Activated CD4-positive, alpha-beta T cell treated with anti-CD3 and anti-CD28 coated beads, Interleukin-2, amount 10 ng/mL, durations not matched to agents 7 days and 5 days (primary cell): ENCODE results near the gene CCDC91. TPM values are rescaled to one million over a fixed set of nuclear protein-coding genes. Genes with fewer than 3 reads are reported as not detected.

Experiments used
- CTCF ChIA-PET: fragments of 350-600 bp; sonication (Branson Sonifier 250); formaldehyde crosslinking; loops from one replicate; lab custom pipeline; 2021; ENCODE audit warnings: antibody characterized with exemption; lab: Charles Lee
- POLR2A ChIA-PET: fragments of 350-600 bp; sonication (Branson Sonifier 250); formaldehyde crosslinking; loops from one replicate; lab custom pipeline; 2021; ENCODE audit warnings: antibody characterized with exemption; lab: Charles Lee
- DNase-seq: peaks from one replicate; pipeline ENCODE4 v3.0.0-alpha.2; 2020
- H3K27ac Mint-ChIP-seq: one replicate; pipeline ENCODE4 v1.8.0; 2021; ENCODE audit warnings: mild to moderate bottlenecking, moderate library complexity, mixed read lengths
- H3K27me3 Mint-ChIP-seq: one replicate; pipeline ENCODE4 v1.8.0; 2021; ENCODE audit warnings: mixed read lengths
- H3K36me3 Mint-ChIP-seq: one replicate; pipeline ENCODE4 v1.8.0; 2021; ENCODE audit warnings: low read depth, mixed read lengths
- H3K4me1 Mint-ChIP-seq: one replicate; pipeline ENCODE4 v1.8.0; 2021; ENCODE audit warnings: mixed read lengths
- H3K4me3 Mint-ChIP-seq: one replicate; pipeline ENCODE4 v1.8.0; 2021; ENCODE audit warnings: mild to moderate bottlenecking, moderate library complexity, mixed read lengths
- H3K9me3 Mint-ChIP-seq: one replicate; pipeline ENCODE4 v1.8.0; 2021; ENCODE audit warnings: mixed read lengths
- total RNA-seq, 2 experiments: library from RNA; stranded (reverse); gene quantifications; one replicate each; pipeline ENCODE4 v1.2.3, GENCODE V29; 2021

The CCDC91 gene, protein sequence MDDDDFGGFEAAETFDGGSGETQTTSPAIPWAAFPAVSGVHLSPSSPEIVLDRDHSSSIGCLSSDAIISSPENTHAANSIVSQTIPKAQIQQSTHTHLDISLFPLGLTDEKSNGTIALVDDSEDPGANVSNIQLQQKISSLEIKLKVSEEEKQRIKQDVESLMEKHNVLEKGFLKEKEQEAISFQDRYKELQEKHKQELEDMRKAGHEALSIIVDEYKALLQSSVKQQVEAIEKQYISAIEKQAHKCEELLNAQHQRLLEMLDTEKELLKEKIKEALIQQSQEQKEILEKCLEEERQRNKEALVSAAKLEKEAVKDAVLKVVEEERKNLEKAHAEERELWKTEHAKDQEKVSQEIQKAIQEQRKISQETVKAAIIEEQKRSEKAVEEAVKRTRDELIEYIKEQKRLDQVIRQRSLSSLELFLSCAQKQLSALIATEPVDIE
- total RNA-seq = 10 to 100 TPM; 17.0 to 23.2 TPM

DNA sequence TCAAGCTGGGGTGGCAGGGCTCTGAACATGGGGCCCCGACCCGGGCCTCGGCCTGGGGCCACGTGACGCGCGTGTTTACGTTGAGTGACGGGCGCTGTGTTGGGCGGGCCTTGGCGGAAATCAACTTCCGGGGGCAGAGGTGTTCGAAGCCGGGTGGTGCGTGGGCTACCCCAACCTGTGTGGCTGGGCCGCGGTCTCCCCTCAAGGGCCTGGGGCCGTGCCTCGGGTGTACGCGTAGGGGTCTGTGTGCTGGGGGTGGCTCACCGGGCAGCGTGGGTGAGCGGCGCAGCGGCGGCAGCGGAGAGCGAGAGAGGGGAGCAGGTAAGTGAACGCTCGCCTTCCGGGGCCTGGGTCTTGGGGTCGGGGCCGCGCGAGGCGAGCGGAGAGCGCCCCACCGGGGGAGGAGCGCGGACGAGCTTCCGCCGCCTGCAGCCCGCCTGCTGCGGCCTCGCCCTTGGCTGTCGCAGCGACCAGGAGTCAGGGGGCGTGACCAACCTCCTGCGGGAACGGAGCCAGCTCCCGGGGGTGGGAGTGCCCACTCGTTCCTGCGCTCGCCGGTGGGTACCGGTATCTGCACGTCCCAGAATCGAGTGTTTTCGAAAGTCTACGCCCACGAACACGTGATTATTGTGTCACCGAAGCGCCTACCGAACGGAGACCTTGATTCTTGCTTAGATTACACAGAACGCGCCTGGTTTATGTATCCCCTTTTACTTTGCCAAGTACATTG is at the start of gene CCDC91:
Gene CCDC91, plus strand, starts transcription at position 136 of the 730 bp plus-strand sequence. CDS start 66,760 bp downstream, outside the sequence.
- CTCF ChIA-PET = interaction anchor here (1.2 to 1.4 kb wide), 2 partner anchors 9 to 20 kb away, joined by 3 to 4 read pairs; no protein-coding TSS in a partner anchor
- peaks cover 41% of the 10 kb centered on the region for H3K36me3 Mint-ChIP-seq
- peaks cover 41% of the 10 kb centered on the region for H3K4me1 Mint-ChIP-seq
- H3K4me3 Mint-ChIP-seq = peak within 1 kb of the TSS; percentile 93
- DNase-seq = peak; percentile 89
- POLR2A ChIA-PET = interaction anchor here (1.1 kb wide), 1 partner anchor 62 kb away, joined by 4 read pairs; no protein-coding TSS in a partner anchor
- peaks cover 21% of the 10 kb centered on the region for H3K9me3 Mint-ChIP-seq
- H3K27ac Mint-ChIP-seq = peak within 1 kb of the TSS; percentile 99
- no peaks in the 10 kb centered on the region for H3K27me3 Mint-ChIP-seq

DNA sequence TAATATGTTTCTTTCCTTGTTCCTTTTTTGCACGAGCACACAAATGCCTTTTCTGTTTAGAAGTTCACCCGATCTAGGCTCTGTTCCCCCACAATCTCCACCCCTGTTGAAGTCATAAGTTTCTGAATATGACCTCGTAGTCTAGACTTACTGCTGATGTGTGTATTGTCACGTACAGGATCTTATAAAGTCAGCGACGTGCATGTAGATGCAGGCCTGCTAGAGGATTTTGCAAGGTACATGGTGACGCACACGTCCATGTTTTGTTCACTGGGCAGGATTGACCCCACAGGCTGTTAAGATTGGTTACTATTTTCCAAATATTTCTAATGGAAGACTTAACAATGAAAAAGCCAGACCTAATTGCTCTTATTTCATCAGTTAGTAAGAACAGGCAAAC is 46.2 kb upstream of the CCDC91 start:
- no peaks in the 10 kb centered on the region for H3K36me3 Mint-ChIP-seq
- peaks cover 2% of the 10 kb centered on the region for H3K27me3 Mint-ChIP-seq
- CTCF ChIA-PET = no interaction called here
- no peaks in the 10 kb centered on the region for H3K9me3 Mint-ChIP-seq
- H3K27ac Mint-ChIP-seq = no peak overlapping the region
- no peaks in the 10 kb centered on the region for H3K4me1 Mint-ChIP-seq
- POLR2A ChIA-PET = no interaction called here
- no peak overlapping the region for H3K4me3 Mint-ChIP-seq
- DNase-seq = no peak

DNA sequence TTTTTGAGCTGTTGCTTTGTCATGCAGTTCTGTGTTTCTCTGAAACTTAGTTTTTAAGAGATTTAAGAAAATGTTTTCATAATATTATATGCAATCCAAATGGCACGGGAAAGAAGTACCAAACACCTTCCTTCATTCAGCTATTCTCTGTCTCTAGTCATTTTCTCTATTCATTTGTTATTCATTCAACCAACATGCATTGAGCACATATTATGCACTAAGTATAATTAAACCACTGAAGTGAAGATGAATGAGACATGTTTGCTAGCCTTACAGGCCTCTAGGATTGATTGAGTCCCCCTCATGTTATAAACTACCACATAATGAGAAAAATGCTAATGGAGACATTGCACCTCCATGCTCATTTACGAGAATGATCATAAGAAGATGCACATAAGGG is 45.7 kb upstream of the CCDC91 start:
- peaks cover 2% of the 10 kb centered on the region for H3K27me3 Mint-ChIP-seq
- POLR2A ChIA-PET = no interaction called here
- CTCF ChIA-PET = no interaction called here

DNA sequence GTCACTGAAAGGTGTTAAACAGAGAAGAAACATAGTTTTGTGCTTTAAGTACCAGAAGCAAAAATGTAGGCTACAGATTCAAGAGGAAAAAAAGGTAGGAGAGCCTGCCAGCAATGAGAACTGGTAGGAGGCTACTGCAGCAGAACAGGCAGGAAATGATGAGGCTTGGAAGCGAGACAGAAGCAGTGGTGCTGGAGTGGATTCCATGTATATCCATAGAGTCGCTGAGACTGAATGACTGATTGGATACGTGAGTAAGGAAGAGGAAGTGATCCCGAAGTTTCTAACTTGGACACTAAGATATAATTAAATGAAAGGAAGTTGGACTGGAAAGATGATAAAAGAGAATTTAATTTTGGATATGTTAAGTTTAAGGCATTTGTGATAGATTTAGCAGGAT is 45.0 kb upstream of the CCDC91 start:
- Mint-ChIP-seq H3K36me3 (no peaks in the 10 kb centered on the region), H3K9me3 (no peaks in the 10 kb centered on the region), H3K27me3 (peaks cover 2% of the 10 kb centered on the region), H3K4me1 (no peaks in the 10 kb centered on the region), H3K27ac (no peak overlapping the region), H3K4me3 (no peak overlapping the region)
- no peak for DNase-seq
- CTCF ChIA-PET = no interaction called here
- POLR2A ChIA-PET = no interaction called here

More for the DNA sequence above, 45.7 kb upstream of the CCDC91 start:
- no peaks in the 10 kb centered on the region for H3K36me3 Mint-ChIP-seq
- no peak for DNase-seq
- no peaks in the 10 kb centered on the region for H3K4me1 Mint-ChIP-seq
- no peak overlapping the region for H3K27ac Mint-ChIP-seq
- H3K4me3 Mint-ChIP-seq = no peak overlapping the region
- no peaks in the 10 kb centered on the region for H3K9me3 Mint-ChIP-seq

DNA sequence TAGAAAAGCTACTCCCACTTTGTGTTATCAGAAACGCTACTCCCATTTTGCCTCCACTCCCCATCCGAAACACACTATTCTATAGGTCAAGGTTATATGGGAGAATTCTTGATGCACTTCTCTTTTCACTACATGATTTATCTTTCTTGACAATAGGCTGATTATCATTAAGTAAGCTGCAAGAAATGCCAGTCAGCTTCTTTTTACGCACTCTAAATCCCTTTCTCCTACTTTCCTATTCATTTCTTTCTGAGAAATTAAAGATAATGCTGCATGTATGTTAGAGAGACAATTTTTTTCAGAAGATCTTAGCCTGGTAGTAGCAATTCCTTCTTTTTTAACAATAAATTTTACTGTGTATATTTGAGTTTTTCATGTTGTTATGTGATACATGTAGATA is 41.0 kb upstream of the CCDC91 start:
- Mint-ChIP-seq H3K36me3 (no peaks in the 10 kb centered on the region), H3K4me3 (no peak overlapping the region), H3K4me1 (no peaks in the 10 kb centered on the region), H3K9me3 (no peaks in the 10 kb centered on the region), H3K27ac (no peak overlapping the region), H3K27me3 (peaks cover 2% of the 10 kb centered on the region)
- ChIA-PET POLR2A (no interaction called here), CTCF (no interaction called here)
- no peak for DNase-seq

DNA sequence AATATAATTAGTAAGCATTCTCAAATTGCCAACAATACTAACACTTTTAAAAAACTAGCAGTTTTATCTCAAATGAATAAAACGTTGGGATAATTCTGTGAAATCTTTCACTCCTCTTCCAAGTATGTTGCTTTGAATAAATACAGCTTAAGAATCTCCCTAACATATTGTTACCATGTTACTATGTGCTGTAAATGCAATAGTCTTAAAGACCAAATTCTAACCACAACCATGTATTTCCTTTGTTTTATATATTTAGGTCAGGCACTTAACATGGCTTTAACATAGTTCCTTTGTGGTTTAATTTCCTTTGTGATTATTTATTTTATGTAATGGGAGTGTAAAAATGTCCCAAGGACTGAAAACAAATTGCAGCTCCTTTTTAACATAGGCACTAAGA is 33.9 kb upstream of the CCDC91 start:
- Mint-ChIP-seq H3K4me1 (no peaks in the 10 kb centered on the region), H3K27ac (no peak overlapping the region), H3K27me3 (no peaks in the 10 kb centered on the region)

DNA sequence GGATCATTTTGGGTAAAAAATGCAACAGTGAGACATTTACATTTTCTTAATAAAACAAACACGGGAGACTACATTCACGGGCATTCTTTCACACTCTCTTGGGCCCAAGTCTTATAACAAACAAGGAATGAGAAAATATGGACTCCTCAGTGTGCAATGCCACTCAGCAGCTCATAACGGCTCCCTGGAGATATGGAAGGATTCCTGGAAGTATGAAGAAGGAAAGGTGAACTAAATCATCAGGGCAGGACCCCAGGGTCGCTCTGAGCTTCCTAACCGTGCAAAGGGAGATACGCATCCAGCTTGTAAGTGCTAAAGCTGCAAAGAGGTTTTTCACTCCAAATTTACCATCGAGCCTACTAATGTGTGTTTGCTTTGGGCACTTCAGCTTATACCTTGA is 33.5 kb upstream of the CCDC91 start:
- ChIA-PET POLR2A (no interaction called here), CTCF (no interaction called here)
- DNase-seq = no peak

More for the DNA sequence above, 33.9 kb upstream of the CCDC91 start:
- Mint-ChIP-seq H3K9me3 (no peaks in the 10 kb centered on the region), H3K36me3 (no peaks in the 10 kb centered on the region), H3K4me3 (no peak overlapping the region)
- no peak for DNase-seq
- ChIA-PET CTCF (no interaction called here), POLR2A (no interaction called here)

DNA sequence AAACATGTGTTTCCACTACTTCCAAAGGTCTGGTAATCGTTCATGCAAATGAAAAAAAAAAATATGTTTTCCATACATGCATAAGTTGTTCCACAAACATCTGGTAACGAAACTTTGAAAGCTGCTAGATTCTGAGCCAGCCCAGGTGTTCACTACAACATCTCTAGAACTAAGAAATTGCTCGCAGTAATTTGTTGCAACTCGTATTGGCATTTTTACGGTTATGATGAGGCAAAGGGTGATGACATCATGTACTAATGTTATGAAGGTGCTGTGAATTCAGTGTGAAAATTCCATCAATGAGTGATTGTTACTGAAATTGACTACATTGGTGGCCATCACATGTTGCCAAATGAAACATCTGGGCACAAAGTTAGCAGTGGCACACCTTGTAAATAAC is 31.9 kb upstream of the CCDC91 start:
- no peaks in the 10 kb centered on the region for H3K4me1 Mint-ChIP-seq
- no peak for DNase-seq
- no peaks in the 10 kb centered on the region for H3K27me3 Mint-ChIP-seq
- no peaks in the 10 kb centered on the region for H3K9me3 Mint-ChIP-seq
- no peak overlapping the region for H3K27ac Mint-ChIP-seq
- no peaks in the 10 kb centered on the region for H3K36me3 Mint-ChIP-seq
- CTCF ChIA-PET = no interaction called here
- no peak overlapping the region for H3K4me3 Mint-ChIP-seq
- POLR2A ChIA-PET = no interaction called here

More for the DNA sequence above, 33.5 kb upstream of the CCDC91 start:
- no peak overlapping the region for H3K4me3 Mint-ChIP-seq
- H3K27me3 Mint-ChIP-seq = no peaks in the 10 kb centered on the region
- no peak overlapping the region for H3K27ac Mint-ChIP-seq
- H3K4me1 Mint-ChIP-seq = no peaks in the 10 kb centered on the region
- H3K9me3 Mint-ChIP-seq = no peaks in the 10 kb centered on the region
- no peaks in the 10 kb centered on the region for H3K36me3 Mint-ChIP-seq

DNA sequence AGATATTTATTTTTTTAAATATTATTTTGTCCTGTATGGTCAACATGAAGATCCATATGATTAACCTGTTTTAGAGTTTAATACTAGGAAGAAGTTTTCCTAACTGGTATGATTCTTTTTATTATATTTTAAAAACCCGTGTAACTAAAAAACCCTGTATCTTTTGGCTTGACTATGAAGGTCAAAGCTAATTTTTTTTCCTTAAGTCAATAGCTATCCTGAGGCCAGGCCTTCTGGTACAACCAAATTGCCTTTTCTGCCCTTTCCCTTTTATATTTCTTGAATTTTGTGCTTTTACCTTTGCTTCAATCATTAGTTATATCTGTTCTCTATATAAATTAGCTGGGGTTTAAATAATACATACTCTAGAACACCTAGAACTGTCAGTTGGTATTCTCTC is 30.6 kb upstream of the CCDC91 start:
- no peak for DNase-seq
- H3K4me1 Mint-ChIP-seq = no peaks in the 10 kb centered on the region
- H3K36me3 Mint-ChIP-seq = no peaks in the 10 kb centered on the region
- H3K4me3 Mint-ChIP-seq = no peak overlapping the region
- POLR2A ChIA-PET = no interaction called here
- CTCF ChIA-PET = no interaction called here
- no peaks in the 10 kb centered on the region for H3K9me3 Mint-ChIP-seq
- no peaks in the 10 kb centered on the region for H3K27me3 Mint-ChIP-seq
- no peak overlapping the region for H3K27ac Mint-ChIP-seq

DNA sequence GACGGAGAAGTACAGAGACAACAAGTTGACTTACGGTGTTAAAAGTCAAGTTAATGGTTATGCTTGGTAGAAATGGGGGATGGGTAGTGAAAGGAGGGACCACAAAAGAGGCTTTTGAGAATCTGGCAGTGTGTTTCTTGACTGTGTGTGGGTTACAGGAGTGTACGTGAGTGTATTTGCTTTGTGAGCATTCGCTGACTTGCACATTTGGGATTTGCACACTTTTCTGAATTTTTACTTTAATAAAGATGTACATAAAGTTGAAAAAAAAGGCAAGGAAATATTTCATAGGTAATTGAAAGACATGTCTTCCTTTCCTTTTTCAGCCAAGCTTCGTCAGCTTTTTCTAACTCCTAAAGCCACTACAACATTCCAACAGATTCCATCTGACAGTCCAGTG is 28.6 kb upstream of the CCDC91 start:
- no peaks in the 10 kb centered on the region for H3K36me3 Mint-ChIP-seq
- ChIA-PET POLR2A (no interaction called here), CTCF (no interaction called here)
- no peaks in the 10 kb centered on the region for H3K9me3 Mint-ChIP-seq
- H3K27me3 Mint-ChIP-seq = no peaks in the 10 kb centered on the region
- no peak overlapping the region for H3K27ac Mint-ChIP-seq
- H3K4me1 Mint-ChIP-seq = no peaks in the 10 kb centered on the region
- DNase-seq = no peak
- H3K4me3 Mint-ChIP-seq = no peak overlapping the region

DNA sequence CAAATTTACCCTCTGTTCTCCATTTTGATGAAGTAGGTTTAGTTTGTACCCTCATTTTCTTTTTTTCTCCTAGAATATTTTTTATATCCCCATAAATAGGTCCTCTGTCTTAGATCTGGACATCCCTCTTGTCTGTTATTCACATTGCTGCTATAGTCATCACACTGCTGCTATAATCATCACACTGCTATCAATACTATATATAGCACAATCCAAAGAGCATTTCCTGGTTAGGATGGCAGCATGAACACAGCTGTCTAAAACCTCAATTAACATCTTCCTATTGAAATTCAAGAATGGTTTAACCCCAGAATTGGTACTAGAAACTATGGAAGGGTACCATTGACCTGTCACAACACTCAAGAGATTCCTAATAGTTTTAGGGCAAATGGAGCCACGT is 27.6 kb upstream of the CCDC91 start:
- CTCF ChIA-PET = no interaction called here
- H3K27ac Mint-ChIP-seq = no peak overlapping the region
- POLR2A ChIA-PET = no interaction called here

DNA sequence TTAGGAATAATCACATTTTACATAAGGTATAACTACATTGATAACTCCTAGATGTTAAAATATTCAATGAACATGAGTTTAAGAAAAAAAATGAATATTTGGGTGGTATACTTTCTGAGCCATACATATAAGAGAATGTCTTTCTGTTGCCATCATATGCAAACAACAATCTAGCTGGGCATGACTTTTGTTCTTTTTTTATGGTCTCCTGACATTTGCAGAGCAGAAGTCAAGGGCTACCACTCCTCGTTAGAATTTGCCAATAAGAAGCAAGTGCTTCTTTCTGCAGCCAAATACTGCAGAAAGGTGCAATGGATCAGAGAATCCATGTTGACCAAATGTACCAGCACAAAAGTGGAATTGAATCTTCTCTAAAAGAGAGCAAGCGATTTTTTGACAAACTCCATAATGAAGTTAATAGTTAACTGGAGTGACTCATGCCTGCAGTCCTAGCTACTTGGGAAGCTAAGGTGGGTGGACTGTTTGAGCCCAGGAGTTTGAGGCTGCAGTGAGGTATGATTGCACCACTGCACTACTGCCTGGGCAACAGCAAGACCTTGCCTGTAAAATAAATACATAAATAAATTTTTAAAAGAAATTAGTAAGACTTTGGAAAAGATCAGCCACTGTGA is 25.5 kb upstream of the CCDC91 start:
- Mint-ChIP-seq H3K27me3 (no peaks in the 10 kb centered on the region), H3K9me3 (no peaks in the 10 kb centered on the region), H3K4me3 (no peak overlapping the region), H3K36me3 (no peaks in the 10 kb centered on the region), H3K4me1 (no peaks in the 10 kb centered on the region), H3K27ac (no peak overlapping the region)
- DNase-seq = no peak
- POLR2A ChIA-PET = no interaction called here
- CTCF ChIA-PET = no interaction called here

More for the DNA sequence above, 27.6 kb upstream of the CCDC91 start:
- no peaks in the 10 kb centered on the region for H3K27me3 Mint-ChIP-seq
- no peaks in the 10 kb centered on the region for H3K9me3 Mint-ChIP-seq
- H3K4me3 Mint-ChIP-seq = no peak overlapping the region
- H3K4me1 Mint-ChIP-seq = no peaks in the 10 kb centered on the region
- H3K36me3 Mint-ChIP-seq = no peaks in the 10 kb centered on the region
- DNase-seq = no peak

DNA sequence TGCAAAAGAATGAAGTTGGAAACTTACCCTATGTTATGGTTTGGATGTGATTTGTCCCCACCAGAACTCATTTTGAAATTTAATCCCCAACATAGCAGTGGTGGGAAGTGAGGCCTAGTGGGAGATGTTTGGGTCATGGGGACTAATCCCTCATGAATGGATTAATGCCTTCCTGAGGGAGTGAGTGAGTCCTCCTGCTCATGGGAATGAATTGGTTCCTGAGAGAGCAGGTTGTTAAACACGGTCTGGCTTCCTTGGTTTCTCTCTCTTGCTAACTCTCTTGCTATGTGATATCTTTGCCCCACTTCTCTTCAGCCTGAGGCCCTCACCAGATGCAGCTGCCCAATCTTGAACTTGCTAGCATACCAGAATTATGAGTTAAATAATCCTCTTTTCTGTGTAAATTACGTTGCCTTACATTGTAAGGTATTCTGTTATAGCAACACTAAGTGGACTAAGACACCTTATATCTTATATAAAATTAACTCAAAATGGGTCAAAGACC is 22.2 kb upstream of the CCDC91 start:
- Mint-ChIP-seq H3K4me3 (no peak overlapping the region), H3K4me1 (no peaks in the 10 kb centered on the region), H3K27ac (no peak overlapping the region), H3K9me3 (no peaks in the 10 kb centered on the region), H3K36me3 (no peaks in the 10 kb centered on the region), H3K27me3 (no peaks in the 10 kb centered on the region)
- ChIA-PET CTCF (no interaction called here), POLR2A (no interaction called here)
- no peak for DNase-seq
